Endothelial cell of umbilical vein (primary cell): ENCODE measurements around the gene HYDIN. TPM values are rescaled to one million over a fixed set of nuclear protein-coding genes. Genes with fewer than 3 reads are reported as not detected.

Source experiments
- BruUV-seq: library from RNA; stranded (reverse); fragments of 400-500 nt; replicated peaks from 2 replicates; lab custom pipeline; 2021; lab: Mats Ljungman, UMichigan
- CTCF ChIA-PET: fragments of 300-600, 350-600 bp; sonication (Branson Sonifier 250); formaldehyde crosslinking; loops from one replicate; lab custom pipeline; 2021; ENCODE audit warnings: antibody characterized with exemption, inconsistent platforms; lab: Charles Lee
- POLR2A ChIA-PET: fragments of 300-600, 350-600 bp; sonication (Branson Sonifier 250); formaldehyde crosslinking; loops from one replicate; lab custom pipeline; 2021; ENCODE audit warnings: antibody characterized with exemption, inconsistent platforms; lab: Charles Lee
- DNase-seq: peaks from one replicate; pipeline ENCODE4 v3.0.0-alpha.2; 2011; ENCODE audit warnings: low read depth, low spot score
- FAIRE-seq: peaks from 2 replicates; lab custom pipeline; 2011; peaks lifted over from hg19 to GRCh38; lab: Jason Lieb, UNC
- H2AFZ ChIP-seq: 2 replicates; pipeline ENCODE4 v1.6.0; 2012; ENCODE audit warnings: low read depth, low read length, control low read depth, inconsistent platforms
- H3K27ac ChIP-seq: 2 replicates; pipeline ENCODE4 v1.5.1; 2011; ENCODE audit warnings: low read depth, mild to moderate bottlenecking, control low read depth, low read length, moderate library complexity; ENCODE audit not compliant: insufficient read depth
- H3K27me3 ChIP-seq, 2 experiments: 2 replicates each; pipeline versions ENCODE4 v1.6.0 to v1.6.1; 2011; ENCODE audit warnings: low read length in 2 of 2, mixed read lengths in 1 of 2; ENCODE audit not compliant: control insufficient read depth in 2 of 2, insufficient read depth in 2 of 2
- H3K36me3 ChIP-seq, 2 experiments: 2 replicates in 1 of 2; 3 replicates in 1 of 2; pipeline ENCODE4 v1.5.1; 2011; ENCODE audit warnings: low read length in 2 of 2, mild to moderate bottlenecking in 1 of 2, moderate library complexity in 1 of 2; ENCODE audit not compliant: control insufficient read depth in 2 of 2, insufficient read depth in 2 of 2; ENCODE audit errors: extremely low read depth in 1 of 2
- H3K4me1 ChIP-seq: 3 replicates; pipeline ENCODE4 v1.5.1; 2011; ENCODE audit warnings: mild to moderate bottlenecking, low read length; ENCODE audit not compliant: control insufficient read depth, insufficient read depth; ENCODE audit errors: extremely low read depth
- H3K4me2 ChIP-seq: 2 replicates; pipeline ENCODE4 v1.6.1; 2011; ENCODE audit warnings: low read length, control low read depth, mixed read lengths; ENCODE audit not compliant: insufficient read depth
- H3K4me3 ChIP-seq, 3 experiments: fragments of 200-600 bp in 1 of 3; sonication (generic), shearing (Covaris generic) in 1 of 3; replicated peaks in 1 of 3; 2 replicates each; pipeline ENCODE4 v1.5.1; 2011 to 2016; ENCODE audit warnings: control low read depth in 3 of 3, low read length in 3 of 3, mild to moderate bottlenecking in 2 of 3, inconsistent platforms in 1 of 3, low read depth in 1 of 3, moderate library complexity in 1 of 3; ENCODE audit not compliant: insufficient read depth in 1 of 3
- H3K79me2 ChIP-seq: 2 replicates; pipeline ENCODE4 v1.6.0; 2012; ENCODE audit warnings: low read length, inconsistent platforms; ENCODE audit not compliant: control insufficient read depth, insufficient read depth
- H3K9ac ChIP-seq: replicated peaks from 2 replicates; pipeline ENCODE3; 2011; ENCODE audit warnings: low read length, control low read depth; ENCODE audit not compliant: insufficient read depth; ENCODE audit errors: extremely low read depth
- H3K9me1 ChIP-seq: replicated peaks from 3 replicates; pipeline ENCODE4 v1.6.0; 2011; ENCODE audit warnings: mild to moderate bottlenecking, low read length; ENCODE audit not compliant: control insufficient read depth, insufficient read depth; ENCODE audit errors: extremely low read depth
- H3K9me3 ChIP-seq: replicated peaks from 2 replicates; pipeline ENCODE4 v1.5.1; 2012; ENCODE audit warnings: low read length, inconsistent platforms; ENCODE audit not compliant: control insufficient read depth, insufficient read depth
- H4K20me1 ChIP-seq: replicated peaks from 2 replicates; pipeline ENCODE3; 2011; ENCODE audit warnings: mild to moderate bottlenecking, low read length; ENCODE audit not compliant: control insufficient read depth, insufficient read depth; ENCODE audit errors: extremely low read depth
- EZH2 ChIP-seq: IDR thresholded peaks from 2 replicates; pipeline ENCODE4 v1.6.1; 2012; ENCODE audit warnings: borderline replicate concordance, low read depth, mild to moderate bottlenecking, moderate library complexity, low read length, inconsistent platforms; ENCODE audit not compliant: severe bottlenecking
- FOS ChIP-seq: IDR thresholded peaks from 2 replicates; pipeline ENCODE4 v1.6.1; 2011; ENCODE audit warnings: mild to moderate bottlenecking, low read length, moderate library complexity, borderline replicate concordance; ENCODE audit not compliant: insufficient read depth
- GATA2 ChIP-seq: IDR thresholded peaks from 2 replicates; pipeline ENCODE4 v1.7.0; 2011; ENCODE audit warnings: low read depth, mild to moderate bottlenecking, moderate library complexity, mixed read lengths, low read length; ENCODE audit not compliant: insufficient read length, insufficient read depth
- JUN ChIP-seq: IDR thresholded peaks from 2 replicates; pipeline ENCODE4 v1.6.1; 2011; ENCODE audit warnings: borderline replicate concordance, low read depth; ENCODE audit not compliant: insufficient read length, insufficient read depth
- MYC ChIP-seq: IDR thresholded peaks from one replicate; pipeline ENCODE4 v1.6.1; 2011; ENCODE audit warnings: mild to moderate bottlenecking, low read depth, low read length
- POLR2A ChIP-seq: IDR thresholded peaks from 2 replicates; pipeline ENCODE4 v1.6.1; 2012; ENCODE audit warnings: low read depth, mild to moderate bottlenecking, control low read depth, low read length
- POLR2AphosphoS5 ChIP-seq: IDR thresholded peaks from 2 replicates; pipeline ENCODE4 v1.6.1; 2012; ENCODE audit warnings: low read depth, mild to moderate bottlenecking, control low read depth, low read length, moderate library complexity; ENCODE audit not compliant: insufficient read depth
- dilution Hi-C: fragments of 300-500 bp; cut with MboI; formaldehyde crosslinking; loops from one replicate; pipeline ENCODE4 v1.15.0; 2019; ENCODE audit warnings: low sequenced_read_pairs; ENCODE audit not compliant: extremely low pct_ligation_motif_present
- intact Hi-C: fragments of 100-400 bp; cut with micrococcal nuclease; formaldehyde crosslinking; loops from one replicate; pipeline ENCODE4 v1.10.0; 2022
- polyA plus RNA-seq, 4 experiments: library from polyadenylated mRNA; depleted of rRNA in 3 of 4; stranded (reverse) in 3 of 4; unstranded in 1 of 4; fragments of >200 nt; gene quantifications; 2 replicates each; pipeline versions ENCODE4 v1.2.1 to v1.2.3, GENCODE V29; 2011 to 2012; ENCODE audit warnings: missing spikeins in 1 of 4
- total RNA-seq: library from RNA; stranded (reverse); gene quantifications from 2 replicates; pipeline ENCODE4 v1.2.3, GENCODE V29; 2021
- TF ChIP-seq, protein P1 (sequence below): IDR thresholded peaks from 2 replicates; pipeline ENCODE4 v1.6.1; 2011; ENCODE audit not compliant: insufficient read depth, insufficient read length
- TF ChIP-seq, protein P2 (sequence below), 2 donors: IDR thresholded peaks; 1 replicate in 1 of 2; 2 replicates in 1 of 2; pipeline ENCODE4 v1.5.1; 2011; ENCODE audit warnings: low read length in 2 of 2, mild to moderate bottlenecking in 2 of 2, moderate library complexity in 2 of 2, control low read depth in 1 of 2, inconsistent platforms in 1 of 2, low read depth in 1 of 2; ENCODE audit not compliant: insufficient read depth in 1 of 2; ENCODE audit errors: extremely low read depth in 1 of 2

The HYDIN gene
- total and polyA plus RNA-seq, 2 donors (not counting 3 experiments of a cell fraction or from before 2014, with no cell fraction given): not detected

DNA sequence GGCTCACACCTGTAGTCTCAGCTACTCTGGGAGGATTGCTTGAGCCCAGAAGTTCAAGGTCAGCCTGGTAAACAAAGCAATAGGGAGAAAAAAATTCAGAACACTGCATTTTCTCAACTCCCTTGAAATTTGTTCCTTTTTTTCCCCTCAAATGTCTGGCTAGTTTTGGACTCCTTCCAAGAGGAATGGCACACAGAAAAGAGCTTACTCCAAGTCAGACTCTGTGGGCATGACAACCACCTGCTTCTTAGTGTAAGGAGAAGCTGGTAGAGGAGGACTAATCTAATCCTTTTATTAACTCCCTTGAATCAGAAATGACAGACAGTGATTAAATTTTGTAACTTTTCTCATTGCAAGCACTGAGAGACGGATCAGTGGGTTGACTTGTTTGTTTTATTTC is 27.9 kb upstream of the HYDIN start:
- POLR2A ChIA-PET: no interaction called here
- CTCF ChIA-PET: interaction anchor here (1.6 to 3.4 kb wide), 2 partner anchors 9 to 53 kb away, joined by 3 to 11 read pairs; no protein-coding TSS in a partner anchor
- intact Hi-C loops: no loop called here
- Histone ChIP-seq H3K9ac (no peak overlapping the region), H3K4me1 (no peaks in the 10 kb centered on the region), H3K4me3 (no peak overlapping the region), H3K27ac (no peak overlapping the region), H3K36me3 (no peaks in the 10 kb centered on the region), H2AFZ (no peak overlapping the region), H4K20me1 (no peaks in the 10 kb centered on the region), H3K9me3 (no peaks in the 10 kb centered on the region), H3K27me3 (peaks cover 3 to 9% of the 10 kb centered on the region in 2 experiments), H3K79me2 (no peaks in the 10 kb centered on the region), H3K4me2 (no peak overlapping the region), H3K9me1 (no peaks in the 10 kb centered on the region)
- no TSS peak for BruUV-seq
- TF ChIP-seq FOS (no peak), GATA2 (no peak), POLR2AphosphoS5 (no peak), JUN (no peak), MYC (no peak), EZH2 (no peak), POLR2A (no peak)
- TF ChIP-seq, protein P1, sequence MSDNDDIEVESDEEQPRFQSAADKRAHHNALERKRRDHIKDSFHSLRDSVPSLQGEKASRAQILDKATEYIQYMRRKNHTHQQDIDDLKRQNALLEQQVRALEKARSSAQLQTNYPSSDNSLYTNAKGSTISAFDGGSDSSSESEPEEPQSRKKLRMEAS: no peak
- TF ChIP-seq, protein P2, sequence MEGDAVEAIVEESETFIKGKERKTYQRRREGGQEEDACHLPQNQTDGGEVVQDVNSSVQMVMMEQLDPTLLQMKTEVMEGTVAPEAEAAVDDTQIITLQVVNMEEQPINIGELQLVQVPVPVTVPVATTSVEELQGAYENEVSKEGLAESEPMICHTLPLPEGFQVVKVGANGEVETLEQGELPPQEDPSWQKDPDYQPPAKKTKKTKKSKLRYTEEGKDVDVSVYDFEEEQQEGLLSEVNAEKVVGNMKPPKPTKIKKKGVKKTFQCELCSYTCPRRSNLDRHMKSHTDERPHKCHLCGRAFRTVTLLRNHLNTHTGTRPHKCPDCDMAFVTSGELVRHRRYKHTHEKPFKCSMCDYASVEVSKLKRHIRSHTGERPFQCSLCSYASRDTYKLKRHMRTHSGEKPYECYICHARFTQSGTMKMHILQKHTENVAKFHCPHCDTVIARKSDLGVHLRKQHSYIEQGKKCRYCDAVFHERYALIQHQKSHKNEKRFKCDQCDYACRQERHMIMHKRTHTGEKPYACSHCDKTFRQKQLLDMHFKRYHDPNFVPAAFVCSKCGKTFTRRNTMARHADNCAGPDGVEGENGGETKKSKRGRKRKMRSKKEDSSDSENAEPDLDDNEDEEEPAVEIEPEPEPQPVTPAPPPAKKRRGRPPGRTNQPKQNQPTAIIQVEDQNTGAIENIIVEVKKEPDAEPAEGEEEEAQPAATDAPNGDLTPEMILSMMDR (IDR thresholded peaks at IDR 0.05; ENCODE audit: extremely low read depth in 1 of 2, insufficient read depth in 1 of 2, low read depth in 1 of 2, low read length in 2 of 2): no peak
- dilution Hi-C loops: no loop called here
- DNase-seq (no peak), FAIRE-seq (no peak)
